ENCODE results near the gene CFAP46.

Gene CFAP46

GRCh38 chr10:132850896-132851295, 91.5 kb downstream of the CFAP46 start:
- H3K36me3 ChIP-seq (ENCODE audit: control insufficient read depth, insufficient read depth, low read length): no peaks in the 10 kb centered on the region
- WGBS, 2 experiments (ENCODE audit: insufficient coverage in 2 of 2): 90 to 91% methylated on average over 17 of the region's 17 CpGs
- H3K9me3 ChIP-seq (ENCODE audit: control insufficient read depth, low read length): no peaks in the 10 kb centered on the region
- H3K27ac ChIP-seq (ENCODE audit: low read depth, low read length, severe bottlenecking): no peak overlapping the region
- peaks cover 5% of the 10 kb centered on the region for H3K4me1 ChIP-seq (ENCODE audit: control insufficient read depth, insufficient read depth, low read length, poor library complexity, severe bottlenecking)
- no peak overlapping the region for H3K4me3 ChIP-seq (ENCODE audit: extremely low read depth, insufficient read depth, low read length, poor library complexity, severe bottlenecking)

DNA sequence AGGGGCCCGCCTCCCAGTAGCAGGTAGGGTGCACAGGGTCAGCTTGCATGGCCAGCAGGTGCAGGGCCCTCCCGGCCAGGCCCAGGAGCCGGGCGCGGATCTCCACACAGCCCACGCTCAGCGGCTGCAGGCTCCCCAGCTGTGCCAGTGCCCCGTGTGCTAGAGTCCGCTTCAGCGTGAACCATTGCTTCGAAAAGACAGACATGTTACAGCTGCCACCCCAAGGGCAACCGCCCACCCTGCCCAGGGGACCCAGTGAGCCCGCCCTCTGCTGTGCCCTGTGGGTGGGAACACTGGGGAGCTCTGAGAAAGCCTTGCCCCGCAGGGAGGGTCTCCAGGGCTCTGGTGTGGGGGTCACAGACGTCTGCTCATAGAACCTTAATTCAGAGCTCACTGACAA, 92.1 kb downstream of the CFAP46 start:
- 94% methylated on average over 14 of the region's 15 CpGs for WGBS, 2 experiments (ENCODE audit: insufficient coverage in 2 of 2)
- Histone ChIP-seq H3K27ac (ENCODE audit: low read depth, low read length, severe bottlenecking) (no peak overlapping the region), H3K4me3 (ENCODE audit: extremely low read depth, insufficient read depth, low read length, poor library complexity, severe bottlenecking) (no peak overlapping the region), H3K4me1 (ENCODE audit: control insufficient read depth, insufficient read depth, low read length, poor library complexity, severe bottlenecking) (peaks cover 5% of the 10 kb centered on the region), H3K36me3 (ENCODE audit: control insufficient read depth, insufficient read depth, low read length) (no peaks in the 10 kb centered on the region), H3K9me3 (ENCODE audit: control insufficient read depth, low read length) (no peaks in the 10 kb centered on the region)

GRCh38 chr10:132849546-132850031, 92.8 kb downstream of the CFAP46 start:
- Histone ChIP-seq H3K9me3 (ENCODE audit: control insufficient read depth, low read length) (no peaks in the 10 kb centered on the region), H3K36me3 (ENCODE audit: control insufficient read depth, insufficient read depth, low read length) (no peaks in the 10 kb centered on the region)
- WGBS, 2 experiments (ENCODE audit: insufficient coverage in 2 of 2): 96 to 98% methylated on average over 10 to 19 of the region's 19 CpGs

DNA sequence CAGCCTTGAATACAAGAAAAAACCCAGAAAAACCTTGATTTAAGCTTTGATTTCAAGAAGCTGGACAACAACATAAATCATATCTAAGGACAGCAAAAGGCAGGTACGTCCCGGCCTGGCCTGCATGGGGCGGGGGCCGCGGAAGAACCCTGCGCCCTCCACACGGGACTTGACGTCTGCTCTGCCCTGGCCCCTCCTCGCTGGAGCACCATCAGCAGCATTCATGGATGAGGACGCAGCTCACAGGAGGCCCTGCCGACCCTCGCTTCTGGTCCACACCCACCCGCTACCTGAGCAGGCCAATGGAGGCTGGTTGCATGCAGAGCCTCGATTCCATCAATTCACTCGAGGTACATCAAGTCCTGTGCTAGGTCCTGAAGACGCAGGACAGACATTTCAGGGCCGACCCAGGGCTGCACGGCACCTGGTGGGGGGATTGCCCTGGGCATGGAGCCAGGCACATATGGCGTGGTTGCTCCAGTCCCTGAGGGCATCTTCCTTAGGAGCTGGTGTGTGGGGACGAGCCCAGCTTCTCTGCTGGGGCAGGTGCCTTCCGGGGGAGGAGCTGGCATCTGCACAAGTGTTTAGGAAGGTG, 93.3 kb downstream of the CFAP46 start:
- Histone ChIP-seq H3K4me1 (ENCODE audit: control insufficient read depth, insufficient read depth, low read length, poor library complexity, severe bottlenecking) (peaks cover 5% of the 10 kb centered on the region), H3K36me3 (ENCODE audit: control insufficient read depth, insufficient read depth, low read length) (no peaks in the 10 kb centered on the region), H3K27ac (ENCODE audit: low read depth, low read length, severe bottlenecking) (no peak overlapping the region), H3K9me3 (ENCODE audit: control insufficient read depth, low read length) (no peaks in the 10 kb centered on the region), H3K4me3 (ENCODE audit: extremely low read depth, insufficient read depth, low read length, poor library complexity, severe bottlenecking) (no peak overlapping the region)
- WGBS, 2 experiments (ENCODE audit: insufficient coverage in 2 of 2): 93 to 94% methylated on average over 19 to 21 of the region's 21 CpGs

More at GRCh38 chr10:132849546-132850031, 92.8 kb downstream of the CFAP46 start:
- no peak overlapping the region for H3K27ac ChIP-seq (ENCODE audit: low read depth, low read length, severe bottlenecking)
- H3K4me3 ChIP-seq (ENCODE audit: extremely low read depth, insufficient read depth, low read length, poor library complexity, severe bottlenecking): no peak overlapping the region
- H3K4me1 ChIP-seq (ENCODE audit: control insufficient read depth, insufficient read depth, low read length, poor library complexity, severe bottlenecking): peaks cover 5% of the 10 kb centered on the region

DNA sequence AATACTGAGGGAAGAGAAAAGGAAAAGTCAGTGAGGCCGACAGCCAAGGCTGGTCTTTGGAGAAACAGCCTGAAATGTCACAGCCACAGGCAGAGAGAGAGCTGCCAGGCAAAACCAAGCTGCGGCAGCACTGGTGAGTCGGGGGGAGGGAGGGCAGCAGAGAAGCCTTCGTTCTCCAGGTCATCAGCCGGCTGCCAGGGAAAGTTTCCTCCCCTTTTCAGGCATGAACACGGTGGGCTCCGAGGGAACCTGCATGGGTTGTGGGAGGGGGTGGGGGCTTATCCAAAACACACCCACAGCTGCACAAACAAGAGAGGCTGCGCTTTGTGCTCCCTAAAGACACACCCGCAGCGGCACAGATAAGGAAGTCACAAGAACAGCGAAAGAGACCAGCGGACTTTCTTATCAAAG, 94.1 kb downstream of the CFAP46 start:
- Histone ChIP-seq H3K9me3 (ENCODE audit: control insufficient read depth, low read length) (no peaks in the 10 kb centered on the region), H3K4me3 (ENCODE audit: extremely low read depth, insufficient read depth, low read length, poor library complexity, severe bottlenecking) (no peak overlapping the region), H3K4me1 (ENCODE audit: control insufficient read depth, insufficient read depth, low read length, poor library complexity, severe bottlenecking) (peaks cover 5% of the 10 kb centered on the region), H3K27ac (ENCODE audit: low read depth, low read length, severe bottlenecking) (no peak overlapping the region), H3K36me3 (ENCODE audit: control insufficient read depth, insufficient read depth, low read length) (no peaks in the 10 kb centered on the region)
- WGBS, 2 experiments (ENCODE audit: insufficient coverage in 2 of 2): 81 to 85% methylated on average over 6 to 8 of the region's 12 CpGs

DNA sequence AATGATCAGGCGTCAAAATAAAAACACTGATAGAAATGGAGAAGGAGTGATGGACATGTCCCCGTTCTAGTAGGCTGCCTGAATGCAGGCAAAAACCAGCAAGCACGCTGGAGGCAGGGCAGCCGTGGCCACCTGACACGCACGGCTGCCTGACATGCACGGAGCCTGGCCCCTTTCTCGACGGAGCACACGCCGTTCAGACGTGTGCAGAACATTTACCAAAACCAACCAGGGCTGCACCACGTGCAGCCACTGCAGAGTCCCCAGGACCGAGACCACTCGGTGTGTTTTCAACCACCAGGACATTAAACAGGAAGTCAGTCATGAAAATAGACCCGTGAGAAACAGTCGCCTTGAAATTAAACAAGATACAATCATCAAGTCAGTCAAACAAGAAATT, 94.5 kb downstream of the CFAP46 start:
- peaks cover 4% of the 10 kb centered on the region for H3K9me3 ChIP-seq (ENCODE audit: control insufficient read depth, low read length)
- peaks cover 5% of the 10 kb centered on the region for H3K4me1 ChIP-seq (ENCODE audit: control insufficient read depth, insufficient read depth, low read length, poor library complexity, severe bottlenecking)
- H3K36me3 ChIP-seq (ENCODE audit: control insufficient read depth, insufficient read depth, low read length): no peaks in the 10 kb centered on the region
- WGBS, 2 experiments (ENCODE audit: insufficient coverage in 2 of 2): 90 to 91% methylated on average over 15 to 17 of the region's 17 CpGs
- no peak overlapping the region for H3K27ac ChIP-seq (ENCODE audit: low read depth, low read length, severe bottlenecking)
- no peak overlapping the region for H3K4me3 ChIP-seq (ENCODE audit: extremely low read depth, insufficient read depth, low read length, poor library complexity, severe bottlenecking)

DNA sequence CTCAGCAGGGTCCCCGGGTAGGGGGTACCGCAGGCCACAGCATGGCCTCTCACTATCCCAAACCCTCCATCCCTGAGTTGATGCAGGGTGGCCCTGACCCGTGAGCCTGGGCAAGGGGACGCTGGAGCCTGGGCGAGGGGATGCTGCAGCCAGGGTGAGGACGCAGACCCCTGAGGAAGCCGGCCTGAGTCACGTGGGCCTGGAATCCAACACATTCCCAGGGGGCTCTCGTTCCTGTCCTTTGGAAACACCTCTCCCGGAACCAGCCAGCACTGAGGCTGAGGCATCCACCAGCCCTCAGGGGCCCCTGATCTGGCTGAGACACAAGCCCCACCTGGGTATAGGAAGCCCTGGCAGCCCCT, 95.0 kb downstream of the CFAP46 start:
- no peaks in the 10 kb centered on the region for H3K36me3 ChIP-seq (ENCODE audit: control insufficient read depth, insufficient read depth, low read length)
- WGBS, 2 experiments (ENCODE audit: insufficient coverage in 2 of 2): 89 to 91% methylated on average over 7 to 8 of the region's 10 CpGs
- H3K9me3 ChIP-seq (ENCODE audit: control insufficient read depth, low read length): peaks cover 8% of the 10 kb centered on the region
- peaks cover 5% of the 10 kb centered on the region for H3K4me1 ChIP-seq (ENCODE audit: control insufficient read depth, insufficient read depth, low read length, poor library complexity, severe bottlenecking)
- no peak overlapping the region for H3K4me3 ChIP-seq (ENCODE audit: extremely low read depth, insufficient read depth, low read length, poor library complexity, severe bottlenecking)
- H3K27ac ChIP-seq (ENCODE audit: low read depth, low read length, severe bottlenecking): no peak overlapping the region

- Histone ChIP-seq H3K4me3 (ENCODE audit: extremely low read depth, insufficient read depth, low read length, poor library complexity, severe bottlenecking) (no peak overlapping the region), H3K36me3 (ENCODE audit: control insufficient read depth, insufficient read depth, low read length) (no peaks in the 10 kb centered on the region), H3K9me3 (ENCODE audit: control insufficient read depth, low read length) (peaks cover 14% of the 10 kb centered on the region), H3K27ac (ENCODE audit: low read depth, low read length, severe bottlenecking) (no peak overlapping the region), H3K4me1 (ENCODE audit: control insufficient read depth, insufficient read depth, low read length, poor library complexity, severe bottlenecking) (peaks cover 5% of the 10 kb centered on the region)
- WGBS, 2 experiments (ENCODE audit: insufficient coverage in 2 of 2): 91 to 96% methylated on average over 25 of the region's 27 CpGs
Observed at GRCh38 chr10:132846631-132847415, 95.5 kb downstream of the CFAP46 start.

GRCh38 chr10:132845780-132846595, 96.4 kb downstream of the CFAP46 start:
- Histone ChIP-seq H3K4me3 (ENCODE audit: extremely low read depth, insufficient read depth, low read length, poor library complexity, severe bottlenecking) (no peak overlapping the region), H3K4me1 (ENCODE audit: control insufficient read depth, insufficient read depth, low read length, poor library complexity, severe bottlenecking) (peaks cover 5% of the 10 kb centered on the region), H3K36me3 (ENCODE audit: control insufficient read depth, insufficient read depth, low read length) (no peaks in the 10 kb centered on the region), H3K27ac (ENCODE audit: low read depth, low read length, severe bottlenecking) (no peak overlapping the region), H3K9me3 (ENCODE audit: control insufficient read depth, low read length) (peaks cover 16% of the 10 kb centered on the region)
- 92 to 94% methylated on average over 18 to 30 of the region's 33 CpGs for WGBS, 2 experiments (ENCODE audit: insufficient coverage in 2 of 2)

DNA sequence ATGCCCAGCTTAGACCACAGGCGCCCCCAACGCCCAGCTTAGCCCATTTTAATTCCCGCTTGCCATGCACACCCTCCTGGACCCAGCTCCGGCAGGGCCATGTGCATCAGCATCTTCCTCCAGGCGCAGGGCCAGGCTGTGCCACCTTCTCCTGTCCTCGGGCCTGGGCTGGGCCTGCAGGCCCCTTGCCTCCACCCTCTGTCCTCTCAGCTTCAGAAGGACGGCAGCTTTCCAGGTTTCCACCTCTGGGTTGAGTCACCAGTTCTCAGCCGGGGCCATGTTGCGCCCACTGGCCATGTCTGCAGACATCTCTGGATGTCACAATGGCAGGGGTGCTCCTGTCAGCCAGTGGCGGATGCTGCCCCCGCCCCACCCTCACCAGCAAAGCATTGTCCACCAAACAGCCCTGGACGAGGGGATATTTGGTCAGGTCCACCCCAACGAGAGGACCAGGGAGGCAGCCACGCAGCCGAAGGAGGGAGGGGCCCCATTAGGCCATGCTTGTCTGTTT, 97.3 kb downstream of the CFAP46 start:
- Histone ChIP-seq H3K4me3 (ENCODE audit: extremely low read depth, insufficient read depth, low read length, poor library complexity, severe bottlenecking) (no peak overlapping the region), H3K4me1 (ENCODE audit: control insufficient read depth, insufficient read depth, low read length, poor library complexity, severe bottlenecking) (peaks cover 5% of the 10 kb centered on the region), H3K27ac (ENCODE audit: low read depth, low read length, severe bottlenecking) (no peak overlapping the region), H3K36me3 (ENCODE audit: control insufficient read depth, insufficient read depth, low read length) (no peaks in the 10 kb centered on the region), H3K9me3 (ENCODE audit: control insufficient read depth, low read length) (peaks cover 16% of the 10 kb centered on the region)
- WGBS, 2 experiments (ENCODE audit: insufficient coverage in 2 of 2): 91 to 93% methylated on average over 12 to 15 of the region's 15 CpGs

Data from mesodermal cell (in vitro differentiated cells).